ENCODE measurements around the gene SAMD1. TPM values are rescaled to one million over a fixed set of nuclear protein-coding genes. Genes with fewer than 3 reads are reported as not detected.

The SAMD1 gene
- total and polyA plus RNA-seq, 2 donors (not counting 1 experiment from before 2014, with no cell fraction given) = 7.3 to 19.0 TPM

GRCh38 chr19:14063105-14063504 is 27.4 kb downstream of the SAMD1 start:
- Histone ChIP-seq H3K9me3 (ENCODE audit: control insufficient read depth, insufficient read depth, low read depth, low read length) (no peaks in the 10 kb centered on the region), H3K9ac (ENCODE audit: insufficient read depth, low read length) (no peak overlapping the region), H4K20me1 (ENCODE audit: control insufficient read depth, extremely low read depth, insufficient read depth, low read length) (no peaks in the 10 kb centered on the region), H2AFZ (ENCODE audit: low read length) (no peak overlapping the region), H3K4me1 (ENCODE audit: control insufficient read depth, extremely low read depth, insufficient read depth, low read length) (no peaks in the 10 kb centered on the region), H3K4me2 (ENCODE audit: extremely low read depth, insufficient read depth, low read length) (no peak overlapping the region), H3K4me3 (replicated peaks in 1 of 4; ENCODE audit: control extremely low read depth in 1 of 4, insufficient read depth in 1 of 4, low read depth in 3 of 4, low read length in 4 of 4) (no peak overlapping the region), H3K79me2 (ENCODE audit: control insufficient read depth, insufficient read depth, low read length) (no peaks in the 10 kb centered on the region), H3K36me3 (ENCODE audit: control insufficient read depth, insufficient read depth, low read length) (no peaks in the 10 kb centered on the region), H3K27ac (ENCODE audit: insufficient read depth, low read length) (no peak overlapping the region), H3K27me3 (ENCODE audit: control insufficient read depth, insufficient read depth, low read length) (peaks cover 5% of the 10 kb centered on the region)
- no peak for TF ChIP-seq EZH2 (IDR thresholded peaks at IDR 0.05; ENCODE audit: low read length, missing control alignments)
- TF ChIP-seq CTCF (conservative IDR thresholded peaks at IDR 0.05 in 1 of 2, IDR thresholded peaks at IDR 0.05 in 1 of 2; ENCODE audit: low read depth in 1 of 2, low read length in 2 of 2) = no peak
- no peak for DNase-seq (ENCODE audit: low read depth in 2 of 2)

GRCh38 chr19:14062558-14062855 is 28.0 kb downstream of the SAMD1 start:
- H2AFZ ChIP-seq (ENCODE audit: low read length) = no peak overlapping the region
- H3K79me2 ChIP-seq (ENCODE audit: control insufficient read depth, insufficient read depth, low read length) = no peaks in the 10 kb centered on the region
- H3K9me3 ChIP-seq (ENCODE audit: control insufficient read depth, insufficient read depth, low read depth, low read length) = no peaks in the 10 kb centered on the region
- no peak for DNase-seq (ENCODE audit: low read depth in 2 of 2)
- H3K4me2 ChIP-seq (ENCODE audit: extremely low read depth, insufficient read depth, low read length) = no peak overlapping the region
- TF ChIP-seq CTCF (conservative IDR thresholded peaks at IDR 0.05 in 1 of 2, IDR thresholded peaks at IDR 0.05 in 1 of 2; ENCODE audit: low read depth in 1 of 2, low read length in 2 of 2) (no peak), EZH2 (IDR thresholded peaks at IDR 0.05; ENCODE audit: low read length, missing control alignments) (no peak)
- peaks cover 5% of the 10 kb centered on the region for H3K27me3 ChIP-seq (ENCODE audit: control insufficient read depth, insufficient read depth, low read length)
- no peaks in the 10 kb centered on the region for H3K4me1 ChIP-seq (ENCODE audit: control insufficient read depth, extremely low read depth, insufficient read depth, low read length)
- H3K4me3 ChIP-seq (replicated peaks in 1 of 4; ENCODE audit: control extremely low read depth in 1 of 4, insufficient read depth in 1 of 4, low read depth in 3 of 4, low read length in 4 of 4) = no peak overlapping the region
- H3K27ac ChIP-seq (ENCODE audit: insufficient read depth, low read length) = no peak overlapping the region
- no peak overlapping the region for H3K9ac ChIP-seq (ENCODE audit: insufficient read depth, low read length)
- H4K20me1 ChIP-seq (ENCODE audit: control insufficient read depth, extremely low read depth, insufficient read depth, low read length) = no peaks in the 10 kb centered on the region
- H3K36me3 ChIP-seq (ENCODE audit: control insufficient read depth, insufficient read depth, low read length) = no peaks in the 10 kb centered on the region

- no peak for DNase-seq (ENCODE audit: low read depth in 2 of 2)
- no peak within 1 kb of the TSS for H3K9ac ChIP-seq (ENCODE audit: insufficient read depth, low read length)
- no peaks in the 10 kb centered on the region for H3K79me2 ChIP-seq (ENCODE audit: control insufficient read depth, insufficient read depth, low read length)
- no peak for TF ChIP-seq CTCF (conservative IDR thresholded peaks at IDR 0.05 in 1 of 2, IDR thresholded peaks at IDR 0.05 in 1 of 2; ENCODE audit: low read depth in 1 of 2, low read length in 2 of 2)
- no peak for TF ChIP-seq EZH2 (IDR thresholded peaks at IDR 0.05; ENCODE audit: low read length, missing control alignments)
- H3K36me3 ChIP-seq (ENCODE audit: control insufficient read depth, insufficient read depth, low read length) = no peaks in the 10 kb centered on the region
- no peaks in the 10 kb centered on the region for H3K9me3 ChIP-seq (ENCODE audit: control insufficient read depth, insufficient read depth, low read depth, low read length)
- no peak within 1 kb of the TSS for H3K4me3 ChIP-seq (replicated peaks in 1 of 4; ENCODE audit: control extremely low read depth in 1 of 4, insufficient read depth in 1 of 4, low read depth in 3 of 4, low read length in 4 of 4)
- H3K27ac ChIP-seq (ENCODE audit: insufficient read depth, low read length) = no peak within 1 kb of the TSS
- H4K20me1 ChIP-seq (ENCODE audit: control insufficient read depth, extremely low read depth, insufficient read depth, low read length) = no peaks in the 10 kb centered on the region
- no peak within 1 kb of the TSS for H3K4me2 ChIP-seq (ENCODE audit: extremely low read depth, insufficient read depth, low read length)
- peaks cover 5% of the 10 kb centered on the region for H3K27me3 ChIP-seq (ENCODE audit: control insufficient read depth, insufficient read depth, low read length)
- H3K4me1 ChIP-seq (ENCODE audit: control insufficient read depth, extremely low read depth, insufficient read depth, low read length) = no peaks in the 10 kb centered on the region
- H2AFZ ChIP-seq (ENCODE audit: low read length) = no peak within 1 kb of the TSS
Measured at GRCh38 chr19:14061751-14062557, 28.6 kb downstream of the SAMD1 start, which contains the start of gene PALM3. TSS of gene PALM3 (minus strand) at chr19:14062076. CDS start at chr19:14061980, 96 bp downstream.
